ENCODE data around the gene SLC7A6.

Gene SLC7A6

GRCh38 chr16:68264128-68265077 is at the start of gene SLC7A6:
SLC7A6 (plus strand) TSS chr16:68264526; CDS start chr16:68274727, 10,201 bp downstream.
- DNase-seq: no peak

DNA sequence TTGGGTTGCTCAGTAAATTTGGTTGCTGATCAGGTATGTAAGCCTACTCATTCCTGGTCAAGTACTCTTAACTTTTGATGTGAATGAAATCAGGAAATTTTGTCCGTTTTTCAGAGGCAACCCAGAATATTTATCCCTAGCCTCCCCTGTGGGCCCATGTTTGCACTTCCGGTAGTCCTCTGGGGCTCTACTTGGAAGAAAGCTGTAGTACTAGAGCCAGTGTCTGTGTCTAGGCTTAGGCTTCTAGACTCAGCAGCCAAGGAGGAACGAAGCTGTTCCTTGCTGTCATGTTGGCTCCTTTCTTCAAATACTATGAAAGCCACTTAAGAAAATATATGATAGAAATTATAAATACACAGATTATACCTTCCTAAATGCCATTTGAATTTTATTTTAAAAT is 49.6 kb upstream of the SLC7A6 start:
- no peak for DNase-seq

DNA sequence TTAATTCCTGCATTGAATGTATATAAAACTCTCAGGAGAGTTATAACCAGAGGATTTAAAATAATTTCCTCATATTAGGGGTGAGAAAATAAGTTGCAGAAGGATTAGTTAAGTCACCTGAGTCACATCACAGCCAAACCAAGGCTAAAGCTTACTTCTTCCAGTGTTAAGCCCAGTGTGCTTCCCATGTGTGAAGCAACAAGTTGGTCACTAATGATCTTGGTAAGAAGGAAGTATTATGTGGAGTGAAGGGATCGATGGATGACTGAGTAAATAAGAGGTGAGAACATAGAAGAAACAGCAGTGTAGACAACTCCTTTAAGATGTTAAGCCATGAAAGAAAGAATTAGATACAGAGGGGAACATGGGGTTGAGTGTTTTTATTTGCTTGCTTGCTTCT is 49.0 kb upstream of the SLC7A6 start:
- DNase-seq: no peak

DNA sequence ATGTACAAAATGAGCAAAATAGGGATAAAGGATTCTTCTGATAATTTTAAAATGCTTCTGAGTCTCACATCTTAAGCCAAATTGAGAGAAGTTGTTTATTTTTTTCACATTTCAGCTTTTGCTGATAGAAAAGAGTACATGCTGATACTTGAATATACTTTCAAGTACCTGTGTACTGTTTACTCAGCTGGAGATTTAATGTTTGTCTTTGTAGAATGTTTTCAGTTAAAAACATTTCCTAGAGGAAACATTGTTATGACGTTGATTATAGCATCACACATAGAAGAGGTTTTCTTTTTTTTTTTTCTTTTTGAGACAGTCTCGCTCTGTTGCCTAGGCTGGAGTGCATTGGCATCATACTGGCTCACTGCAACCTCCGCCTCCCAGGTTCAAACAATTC is 48.1 kb upstream of the SLC7A6 start:
- DNase-seq: no peak

DNA sequence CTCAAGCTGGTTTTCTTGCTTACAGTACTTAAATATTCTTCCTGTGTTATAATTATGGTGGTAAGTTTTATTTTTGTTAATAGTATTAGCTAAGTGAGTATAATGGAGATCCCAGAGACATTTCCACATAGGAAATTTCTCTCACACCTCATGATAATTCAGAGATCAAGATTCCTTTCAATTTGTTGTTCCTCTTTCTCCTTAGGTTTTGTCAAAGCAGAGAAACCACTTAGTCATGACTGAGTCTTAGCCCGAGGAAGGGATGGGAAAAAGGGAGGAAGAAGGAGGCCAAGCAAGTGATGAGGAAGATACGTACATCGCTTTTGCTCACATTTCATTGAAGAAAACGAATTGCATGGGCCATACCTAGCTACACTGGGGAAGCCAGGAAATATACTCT is 46.8 kb upstream of the SLC7A6 start:
- DNase-seq: no peak

GRCh38 chr16:68219725-68220351 is 44.5 kb upstream of the SLC7A6 start:
- DNase-seq: no peak

GRCh38 chr16:68223072-68223471 is 41.3 kb upstream of the SLC7A6 start:
- no peak for DNase-seq

GRCh38 chr16:68226116-68226515 is 38.2 kb upstream of the SLC7A6 start:
- no peak for DNase-seq

DNA sequence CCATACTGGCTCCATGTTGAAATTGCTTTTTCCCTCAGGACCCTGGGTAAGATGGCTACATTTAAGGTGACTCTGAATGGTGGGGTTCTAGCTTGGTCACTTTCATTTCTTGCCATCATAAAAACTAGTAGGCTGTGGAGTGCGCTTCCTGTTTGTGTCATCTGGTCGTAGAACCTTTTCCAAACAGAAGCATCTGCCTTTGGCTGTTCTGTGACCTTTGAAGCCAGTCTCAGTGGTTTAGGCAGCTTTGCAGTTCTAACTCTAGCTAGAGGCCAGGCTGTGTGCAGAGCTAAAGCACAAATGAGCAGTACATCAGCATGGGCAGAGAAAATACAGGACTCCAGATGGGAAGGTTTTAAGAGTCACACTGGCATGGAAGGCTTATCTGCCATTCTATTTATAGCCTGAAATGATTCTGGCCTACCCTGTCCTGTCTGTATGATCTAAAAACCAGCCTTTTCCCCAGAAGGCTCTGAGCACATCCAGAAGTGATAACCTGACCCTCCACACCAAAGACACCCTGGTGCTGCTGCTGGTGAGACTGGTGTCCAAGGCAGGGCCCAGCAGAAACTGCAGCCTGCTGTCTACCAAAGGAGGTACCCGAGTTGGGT is 37.0 kb upstream of the SLC7A6 start:
- DNase-seq: no peak

DNA sequence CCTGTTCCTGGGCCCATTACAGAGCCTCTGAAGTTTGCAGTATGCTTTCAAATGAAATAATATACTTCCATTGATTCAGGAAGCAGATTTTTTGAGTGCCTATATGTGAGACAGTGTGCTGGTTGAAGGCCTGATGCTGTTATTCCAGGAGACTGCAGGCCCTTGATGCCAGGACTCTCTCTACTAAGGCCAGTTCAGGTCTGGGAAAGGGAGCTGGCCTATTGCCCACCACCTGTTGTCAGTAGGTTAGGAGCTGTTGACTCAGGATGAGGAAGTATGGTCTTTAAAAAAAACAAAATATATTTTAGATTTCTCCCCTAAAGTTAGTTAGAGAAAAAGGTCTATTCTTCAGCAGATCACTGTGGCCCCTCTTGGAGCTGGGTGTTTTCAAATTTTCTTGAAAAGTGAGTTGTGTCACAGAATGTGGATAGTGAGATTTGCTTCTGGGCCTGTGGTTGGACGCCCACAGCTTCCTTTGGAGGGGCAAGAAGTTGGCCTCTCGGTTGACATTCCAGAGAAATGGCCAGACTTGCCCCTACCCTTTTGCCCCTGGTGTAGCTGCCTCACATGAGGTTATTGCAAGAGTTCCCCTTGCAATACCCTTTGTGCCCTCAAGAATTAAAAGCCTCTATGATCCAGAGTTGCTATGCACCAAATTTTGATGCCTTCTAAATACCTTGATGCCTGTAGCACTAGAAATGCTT is 36.3 kb upstream of the SLC7A6 start:
- no peak for DNase-seq

DNA sequence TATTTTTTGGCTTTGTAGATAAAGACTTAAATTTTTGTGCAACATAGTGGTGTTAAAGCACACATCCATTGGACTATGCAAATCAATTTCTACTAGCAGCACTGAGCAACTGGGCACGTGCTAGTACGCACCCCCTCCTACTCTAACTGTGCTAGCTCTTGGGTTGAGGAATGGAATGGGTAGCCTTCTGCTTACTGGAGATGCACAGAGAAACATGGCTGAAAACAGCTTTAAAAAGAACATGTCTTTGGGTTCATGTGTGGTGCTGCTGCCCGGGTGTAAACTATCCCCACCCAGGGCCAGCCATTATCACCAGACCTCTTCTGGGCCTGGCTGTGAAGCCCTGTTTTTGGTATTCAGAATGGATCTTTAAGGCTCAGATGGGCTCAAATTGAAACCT is 35.7 kb upstream of the SLC7A6 start:
- DNase-seq: no peak

DNA sequence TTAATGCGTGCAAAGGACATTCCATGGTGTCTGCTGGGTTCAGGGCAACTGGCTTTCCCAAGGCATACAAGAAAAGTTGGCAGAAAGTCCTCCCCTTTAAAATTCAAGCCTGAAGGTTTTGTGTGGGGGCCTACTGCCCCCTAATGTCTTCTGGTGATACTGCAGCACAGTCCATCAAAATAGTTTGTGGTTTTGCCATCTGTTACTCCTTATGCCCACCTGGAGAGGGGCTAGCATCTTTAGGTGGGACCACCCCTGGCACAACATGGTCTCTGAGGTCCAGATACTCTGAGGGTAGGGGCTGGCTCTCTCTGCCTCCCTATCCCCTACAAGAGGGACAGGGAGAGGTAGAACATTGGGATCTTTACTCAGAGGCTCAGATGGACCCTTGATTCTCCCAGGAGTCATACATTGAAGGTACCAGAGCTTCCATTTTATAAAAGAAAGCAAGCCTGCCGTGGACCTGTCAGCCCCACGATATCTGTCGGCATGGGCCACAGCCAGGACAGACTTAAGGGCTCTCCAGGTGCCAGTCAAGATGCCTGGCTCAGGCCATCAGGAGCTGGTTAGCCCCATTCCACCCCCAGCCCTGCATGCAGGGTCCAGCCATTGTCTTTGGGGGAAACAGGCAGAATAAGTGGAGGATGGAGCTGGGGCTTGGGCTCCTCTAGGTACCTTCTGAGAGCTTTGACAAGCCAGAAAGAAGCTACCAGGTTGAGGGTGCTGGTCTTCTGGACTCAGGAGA is 34.7 kb upstream of the SLC7A6 start:
- no peak for DNase-seq

- no peak for DNase-seq
Observed at GRCh38 chr16:68230176-68230571, 34.2 kb upstream of the SLC7A6 start.

DNA sequence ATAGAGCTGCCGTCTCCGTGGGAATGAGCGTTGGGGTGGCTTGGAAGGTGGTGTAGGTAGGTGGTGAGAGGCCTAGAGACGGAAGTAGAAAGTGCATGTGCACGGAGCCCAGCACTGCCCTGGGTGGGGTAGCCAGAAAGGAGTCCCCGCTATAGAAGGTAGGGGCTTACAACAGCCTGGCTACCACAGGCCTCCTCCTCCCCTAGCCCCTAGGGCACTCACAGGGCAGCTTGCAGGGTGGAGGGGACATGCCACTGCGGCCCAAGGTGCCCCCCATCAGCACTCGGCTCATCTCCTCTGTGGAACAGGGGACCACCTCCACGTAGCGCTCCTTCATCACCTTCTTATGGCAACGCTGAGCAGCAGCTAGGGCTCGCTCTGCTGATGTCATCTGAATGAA is 33.4 kb upstream of the SLC7A6 start:
- DNase-seq: no peak

- DNase-seq: no peak
Observed at GRCh38 chr16:68231384-68232136, 32.8 kb upstream of the SLC7A6 start.

GRCh38 chr16:68232335-68232734 is 32.0 kb upstream of the SLC7A6 start:
- no peak for DNase-seq

- no peak for DNase-seq
Observed at GRCh38 chr16:68233085-68233834, 31.1 kb upstream of the SLC7A6 start.

- DNase-seq: no peak
Observed at GRCh38 chr16:68233835-68234187, 30.5 kb upstream of the SLC7A6 start.

- DNase-seq: peak; percentile 96
Observed at GRCh38 chr16:68234188-68235107, 29.9 kb upstream of the SLC7A6 start.
